GM12891 (cell line): ENCODE measurements around the gene TANC1.

Source experiments
- POLR2A ChIP-seq: IDR thresholded peaks from 2 replicates; pipeline ENCODE4 v1.6.1; 2011; ENCODE audit warnings: low read depth, low read length, control low read depth
- POLR2AphosphoS5 ChIP-seq: IDR thresholded peaks from 2 replicates; pipeline ENCODE4 v1.6.1; 2011; ENCODE audit warnings: low read depth, low read length, control low read depth

- TF ChIP-seq POLR2AphosphoS5 (no peak), POLR2A (no peak)
Observed at GRCh38 chr2:158998551-158999248, 30.3 kb downstream of the TANC1 start.
